Endothelial cell of umbilical vein (primary cell): ENCODE measurements around the gene STIM1. TPM values are rescaled to one million over a fixed set of nuclear protein-coding genes. Genes with fewer than 3 reads are reported as not detected.

Source experiments
- BruUV-seq: library from RNA; stranded (reverse); fragments of 400-500 nt; replicated peaks from 2 replicates; lab custom pipeline; 2021; lab: Mats Ljungman, UMichigan
- CTCF ChIA-PET: fragments of 300-600, 350-600 bp; sonication (Branson Sonifier 250); formaldehyde crosslinking; loops from one replicate; lab custom pipeline; 2021; ENCODE audit warnings: antibody characterized with exemption, inconsistent platforms; lab: Charles Lee
- POLR2A ChIA-PET: fragments of 300-600, 350-600 bp; sonication (Branson Sonifier 250); formaldehyde crosslinking; loops from one replicate; lab custom pipeline; 2021; ENCODE audit warnings: antibody characterized with exemption, inconsistent platforms; lab: Charles Lee
- DNase-seq: peaks from one replicate; pipeline ENCODE4 v3.0.0-alpha.2; 2011; ENCODE audit warnings: low read depth, low spot score
- FAIRE-seq: peaks from 2 replicates; lab custom pipeline; 2011; peaks lifted over from hg19 to GRCh38; lab: Jason Lieb, UNC
- H2AFZ ChIP-seq: 2 replicates; pipeline ENCODE4 v1.6.0; 2012; ENCODE audit warnings: low read depth, low read length, control low read depth, inconsistent platforms
- H3K27ac ChIP-seq: 2 replicates; pipeline ENCODE4 v1.5.1; 2011; ENCODE audit warnings: low read depth, mild to moderate bottlenecking, control low read depth, low read length, moderate library complexity; ENCODE audit not compliant: insufficient read depth
- H3K27me3 ChIP-seq, 2 experiments: 2 replicates each; pipeline versions ENCODE4 v1.6.0 to v1.6.1; 2011; ENCODE audit warnings: low read length in 2 of 2, mixed read lengths in 1 of 2; ENCODE audit not compliant: control insufficient read depth in 2 of 2, insufficient read depth in 2 of 2
- H3K36me3 ChIP-seq, 2 experiments: 2 replicates in 1 of 2; 3 replicates in 1 of 2; pipeline ENCODE4 v1.5.1; 2011; ENCODE audit warnings: low read length in 2 of 2, mild to moderate bottlenecking in 1 of 2, moderate library complexity in 1 of 2; ENCODE audit not compliant: control insufficient read depth in 2 of 2, insufficient read depth in 2 of 2; ENCODE audit errors: extremely low read depth in 1 of 2
- H3K4me1 ChIP-seq: 3 replicates; pipeline ENCODE4 v1.5.1; 2011; ENCODE audit warnings: mild to moderate bottlenecking, low read length; ENCODE audit not compliant: control insufficient read depth, insufficient read depth; ENCODE audit errors: extremely low read depth
- H3K4me2 ChIP-seq: 2 replicates; pipeline ENCODE4 v1.6.1; 2011; ENCODE audit warnings: low read length, control low read depth, mixed read lengths; ENCODE audit not compliant: insufficient read depth
- H3K4me3 ChIP-seq, 3 experiments: fragments of 200-600 bp in 1 of 3; sonication (generic), shearing (Covaris generic) in 1 of 3; replicated peaks in 1 of 3; 2 replicates each; pipeline ENCODE4 v1.5.1; 2011 to 2016; ENCODE audit warnings: control low read depth in 3 of 3, low read length in 3 of 3, mild to moderate bottlenecking in 2 of 3, inconsistent platforms in 1 of 3, low read depth in 1 of 3, moderate library complexity in 1 of 3; ENCODE audit not compliant: insufficient read depth in 1 of 3
- H3K79me2 ChIP-seq: 2 replicates; pipeline ENCODE4 v1.6.0; 2012; ENCODE audit warnings: low read length, inconsistent platforms; ENCODE audit not compliant: control insufficient read depth, insufficient read depth
- H3K9ac ChIP-seq: replicated peaks from 2 replicates; pipeline ENCODE3; 2011; ENCODE audit warnings: low read length, control low read depth; ENCODE audit not compliant: insufficient read depth; ENCODE audit errors: extremely low read depth
- H3K9me1 ChIP-seq: replicated peaks from 3 replicates; pipeline ENCODE4 v1.6.0; 2011; ENCODE audit warnings: mild to moderate bottlenecking, low read length; ENCODE audit not compliant: control insufficient read depth, insufficient read depth; ENCODE audit errors: extremely low read depth
- H3K9me3 ChIP-seq: replicated peaks from 2 replicates; pipeline ENCODE4 v1.5.1; 2012; ENCODE audit warnings: low read length, inconsistent platforms; ENCODE audit not compliant: control insufficient read depth, insufficient read depth
- H4K20me1 ChIP-seq: replicated peaks from 2 replicates; pipeline ENCODE3; 2011; ENCODE audit warnings: mild to moderate bottlenecking, low read length; ENCODE audit not compliant: control insufficient read depth, insufficient read depth; ENCODE audit errors: extremely low read depth
- EZH2 ChIP-seq: IDR thresholded peaks from 2 replicates; pipeline ENCODE4 v1.6.1; 2012; ENCODE audit warnings: borderline replicate concordance, low read depth, mild to moderate bottlenecking, moderate library complexity, low read length, inconsistent platforms; ENCODE audit not compliant: severe bottlenecking
- FOS ChIP-seq: IDR thresholded peaks from 2 replicates; pipeline ENCODE4 v1.6.1; 2011; ENCODE audit warnings: mild to moderate bottlenecking, low read length, moderate library complexity, borderline replicate concordance; ENCODE audit not compliant: insufficient read depth
- GATA2 ChIP-seq: IDR thresholded peaks from 2 replicates; pipeline ENCODE4 v1.7.0; 2011; ENCODE audit warnings: low read depth, mild to moderate bottlenecking, moderate library complexity, mixed read lengths, low read length; ENCODE audit not compliant: insufficient read length, insufficient read depth
- JUN ChIP-seq: IDR thresholded peaks from 2 replicates; pipeline ENCODE4 v1.6.1; 2011; ENCODE audit warnings: borderline replicate concordance, low read depth; ENCODE audit not compliant: insufficient read length, insufficient read depth
- MYC ChIP-seq: IDR thresholded peaks from one replicate; pipeline ENCODE4 v1.6.1; 2011; ENCODE audit warnings: mild to moderate bottlenecking, low read depth, low read length
- POLR2A ChIP-seq: IDR thresholded peaks from 2 replicates; pipeline ENCODE4 v1.6.1; 2012; ENCODE audit warnings: low read depth, mild to moderate bottlenecking, control low read depth, low read length
- POLR2AphosphoS5 ChIP-seq: IDR thresholded peaks from 2 replicates; pipeline ENCODE4 v1.6.1; 2012; ENCODE audit warnings: low read depth, mild to moderate bottlenecking, control low read depth, low read length, moderate library complexity; ENCODE audit not compliant: insufficient read depth
- dilution Hi-C: fragments of 300-500 bp; cut with MboI; formaldehyde crosslinking; loops from one replicate; pipeline ENCODE4 v1.15.0; 2019; ENCODE audit warnings: low sequenced_read_pairs; ENCODE audit not compliant: extremely low pct_ligation_motif_present
- intact Hi-C: fragments of 100-400 bp; cut with micrococcal nuclease; formaldehyde crosslinking; loops from one replicate; pipeline ENCODE4 v1.10.0; 2022
- polyA plus RNA-seq, 4 experiments: library from polyadenylated mRNA; depleted of rRNA in 3 of 4; stranded (reverse) in 3 of 4; unstranded in 1 of 4; fragments of >200 nt; gene quantifications; 2 replicates each; pipeline versions ENCODE4 v1.2.1 to v1.2.3, GENCODE V29; 2011 to 2012; ENCODE audit warnings: missing spikeins in 1 of 4
- total RNA-seq: library from RNA; stranded (reverse); gene quantifications from 2 replicates; pipeline ENCODE4 v1.2.3, GENCODE V29; 2021
- TF ChIP-seq, protein P1 (sequence below): IDR thresholded peaks from 2 replicates; pipeline ENCODE4 v1.6.1; 2011; ENCODE audit not compliant: insufficient read depth, insufficient read length
- TF ChIP-seq, protein P2 (sequence below), 2 donors: IDR thresholded peaks; 1 replicate in 1 of 2; 2 replicates in 1 of 2; pipeline ENCODE4 v1.5.1; 2011; ENCODE audit warnings: low read length in 2 of 2, mild to moderate bottlenecking in 2 of 2, moderate library complexity in 2 of 2, control low read depth in 1 of 2, inconsistent platforms in 1 of 2, low read depth in 1 of 2; ENCODE audit not compliant: insufficient read depth in 1 of 2; ENCODE audit errors: extremely low read depth in 1 of 2

The STIM1 gene
- total and polyA plus RNA-seq, 2 donors (not counting 3 experiments of a cell fraction or from before 2014, with no cell fraction given) = 32.7 to 33.4 TPM

DNA sequence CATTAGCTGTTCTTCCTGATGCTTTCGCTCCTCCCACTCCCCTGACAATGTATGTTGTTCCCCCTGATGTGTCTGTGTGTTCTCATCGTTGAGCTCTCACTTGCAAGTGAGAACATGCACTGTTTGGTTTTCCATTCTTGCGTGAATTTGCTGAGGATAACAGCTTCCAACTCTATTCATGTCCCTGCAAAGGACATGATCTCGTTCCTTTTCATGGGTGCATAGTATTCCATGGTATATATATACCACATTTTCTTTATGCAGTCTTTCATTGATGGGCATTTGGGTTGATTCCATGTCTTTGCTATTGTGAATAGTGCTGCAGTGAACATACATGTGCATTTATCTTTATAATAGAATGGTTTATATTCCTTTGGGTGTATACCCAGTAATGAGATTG is 180.5 kb downstream of the STIM1 start:
- Histone ChIP-seq H3K27me3 (no peaks in the 10 kb centered on the region), H4K20me1 (no peaks in the 10 kb centered on the region), H3K9me1 (no peaks in the 10 kb centered on the region), H3K4me2 (no peak overlapping the region), H3K9me3 (no peaks in the 10 kb centered on the region), H3K4me3 (no peak overlapping the region), H3K9ac (no peak overlapping the region), H3K36me3 (no peaks in the 10 kb centered on the region), H2AFZ (no peak overlapping the region), H3K27ac (no peak overlapping the region), H3K4me1 (no peaks in the 10 kb centered on the region), H3K79me2 (no peaks in the 10 kb centered on the region)
- TF ChIP-seq MYC = no peak
- TF ChIP-seq EZH2 = no peak
- TF ChIP-seq, protein P1, sequence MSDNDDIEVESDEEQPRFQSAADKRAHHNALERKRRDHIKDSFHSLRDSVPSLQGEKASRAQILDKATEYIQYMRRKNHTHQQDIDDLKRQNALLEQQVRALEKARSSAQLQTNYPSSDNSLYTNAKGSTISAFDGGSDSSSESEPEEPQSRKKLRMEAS = no peak
- no peak for TF ChIP-seq POLR2A
- TF ChIP-seq JUN = no peak
- TF ChIP-seq FOS = no peak
- TF ChIP-seq GATA2 = no peak
- TF ChIP-seq POLR2AphosphoS5 = no peak
- TF ChIP-seq, protein P2, sequence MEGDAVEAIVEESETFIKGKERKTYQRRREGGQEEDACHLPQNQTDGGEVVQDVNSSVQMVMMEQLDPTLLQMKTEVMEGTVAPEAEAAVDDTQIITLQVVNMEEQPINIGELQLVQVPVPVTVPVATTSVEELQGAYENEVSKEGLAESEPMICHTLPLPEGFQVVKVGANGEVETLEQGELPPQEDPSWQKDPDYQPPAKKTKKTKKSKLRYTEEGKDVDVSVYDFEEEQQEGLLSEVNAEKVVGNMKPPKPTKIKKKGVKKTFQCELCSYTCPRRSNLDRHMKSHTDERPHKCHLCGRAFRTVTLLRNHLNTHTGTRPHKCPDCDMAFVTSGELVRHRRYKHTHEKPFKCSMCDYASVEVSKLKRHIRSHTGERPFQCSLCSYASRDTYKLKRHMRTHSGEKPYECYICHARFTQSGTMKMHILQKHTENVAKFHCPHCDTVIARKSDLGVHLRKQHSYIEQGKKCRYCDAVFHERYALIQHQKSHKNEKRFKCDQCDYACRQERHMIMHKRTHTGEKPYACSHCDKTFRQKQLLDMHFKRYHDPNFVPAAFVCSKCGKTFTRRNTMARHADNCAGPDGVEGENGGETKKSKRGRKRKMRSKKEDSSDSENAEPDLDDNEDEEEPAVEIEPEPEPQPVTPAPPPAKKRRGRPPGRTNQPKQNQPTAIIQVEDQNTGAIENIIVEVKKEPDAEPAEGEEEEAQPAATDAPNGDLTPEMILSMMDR (IDR thresholded peaks at IDR 0.05; ENCODE audit: extremely low read depth in 1 of 2, insufficient read depth in 1 of 2, low read depth in 1 of 2, low read length in 2 of 2) = no peak
- intact Hi-C loops = no loop called here
- FAIRE-seq (no peak), DNase-seq (no peak)
- dilution Hi-C loops = no loop called here
- CTCF ChIA-PET = no interaction called here
- POLR2A ChIA-PET = no interaction called here
- no TSS peak for BruUV-seq
